WTC11 (cell line): ENCODE data around the gene C2CD2. TPM values are rescaled to one million over a fixed set of nuclear protein-coding genes. Genes with fewer than 3 reads are reported as not detected.

Source experiments
- ATAC-seq: fragments of 200-7000 bp; cut with Tn5 transposase; 2 replicates; pipeline ENCODE4 v1.10.0; 2021; ENCODE audit warnings: mild to moderate bottlenecking, moderate library complexity
- CTCF ChIA-PET: fragments of 300-600 bp; sonication (Branson Sonifier 250); formaldehyde crosslinking; loops from one replicate; lab custom pipeline; 2021; ENCODE audit warnings: antibody characterized with exemption; lab: Charles Lee
- POLR2A ChIA-PET: fragments of 350-600 bp; sonication (Branson Sonifier 250); formaldehyde crosslinking; loops from one replicate; lab custom pipeline; 2021; ENCODE audit warnings: antibody characterized with exemption; lab: Charles Lee
- DNase-seq: peaks from one replicate; pipeline ENCODE4 v3.0.0; 2021; ENCODE audit warnings: low spot score
- H3K27ac Mint-ChIP-seq: 2 replicates; pipeline ENCODE4 v1.8.0; 2021; ENCODE audit warnings: mixed read lengths
- H3K27me3 Mint-ChIP-seq: 2 replicates; pipeline ENCODE4 v1.8.0; 2021; ENCODE audit warnings: low read depth, mild to moderate bottlenecking, moderate library complexity, mixed read lengths
- H3K36me3 Mint-ChIP-seq: 2 replicates; pipeline ENCODE4 v1.8.0; 2021; ENCODE audit warnings: mixed read lengths
- H3K4me1 Mint-ChIP-seq: 2 replicates; pipeline ENCODE4 v1.8.0; 2022; ENCODE audit warnings: mixed read lengths
- H3K4me3 Mint-ChIP-seq: 2 replicates; pipeline ENCODE4 v1.8.0; 2021; ENCODE audit warnings: mild to moderate bottlenecking, moderate library complexity, mixed read lengths
- H3K9me3 Mint-ChIP-seq: 2 replicates; pipeline ENCODE4 v1.8.0; 2021; ENCODE audit warnings: mixed read lengths
- CBFB ChIP-seq: sonication (generic); formaldehyde crosslinking; IDR thresholded peaks from 2 replicates; pipeline ENCODE4 v1.8.1; 2022; ENCODE audit warnings: mild to moderate bottlenecking, low read depth, missing genetic modification reagents
- GRHL2 ChIP-seq: fragments of 250-450 bp; sonication (Bioruptor Pico); IDR thresholded peaks from 2 replicates; pipeline ENCODE4 v1.8.0; 2022; ENCODE audit warnings: mild to moderate bottlenecking, moderate library complexity; ENCODE audit not compliant: insufficient replicate concordance, severe bottlenecking
- NFE2L1 ChIP-seq: sonication (generic); formaldehyde crosslinking; IDR thresholded peaks from 2 replicates; pipeline ENCODE4 v1.8.1; 2023; ENCODE audit warnings: missing genetic modification reagents
- NR2C2 ChIP-seq: sonication (generic); formaldehyde crosslinking; IDR thresholded peaks from 2 replicates; pipeline ENCODE4 v1.8.0; 2022; ENCODE audit warnings: mild to moderate bottlenecking, missing genetic modification reagents
- SP1 ChIP-seq: sonication (generic); formaldehyde crosslinking; conservative IDR thresholded peaks from 2 replicates; pipeline ENCODE4 v1.8.1; 2022; ENCODE audit warnings: missing genetic modification reagents
- TEAD1 ChIP-seq: sonication (generic); formaldehyde crosslinking; IDR thresholded peaks from 2 replicates; pipeline ENCODE4 v1.8.0; 2022; ENCODE audit warnings: mild to moderate bottlenecking, missing genetic modification reagents
- USF1 ChIP-seq: sonication (generic); formaldehyde crosslinking; IDR thresholded peaks from 2 replicates; pipeline ENCODE4 v1.8.0; 2022; ENCODE audit warnings: mild to moderate bottlenecking, missing genetic modification reagents
- USF2 ChIP-seq: sonication (generic); formaldehyde crosslinking; IDR thresholded peaks from 2 replicates; pipeline ENCODE4 v1.8.1; 2023; ENCODE audit warnings: mild to moderate bottlenecking, missing genetic modification reagents, moderate library complexity
- ZNF121 ChIP-seq: sonication (generic); formaldehyde crosslinking; IDR thresholded peaks from 2 replicates; pipeline ENCODE4 v1.8.0; 2023; ENCODE audit warnings: missing genetic modification reagents
- ZNF138 ChIP-seq: sonication (generic); formaldehyde crosslinking; conservative IDR thresholded peaks from 2 replicates; pipeline ENCODE4 v1.8.1; 2022; ENCODE audit warnings: mild to moderate bottlenecking, moderate library complexity, missing genetic modification reagents
- ZNF281 ChIP-seq: sonication (generic); formaldehyde crosslinking; IDR thresholded peaks from 2 replicates; pipeline ENCODE4 v1.8.0; 2023; ENCODE audit warnings: mild to moderate bottlenecking, missing genetic modification reagents
- ZNF425 ChIP-seq: fragments of 250-450 bp; sonication (Bioruptor Pico); conservative IDR thresholded peaks from 2 replicates; pipeline ENCODE4 v1.9.0; 2021; ENCODE audit warnings: mild to moderate bottlenecking
- total RNA-seq: library from RNA; stranded (reverse); gene quantifications from 3 replicates; pipeline ENCODE4 v1.2.3, GENCODE V29; 2021
- TF ChIP-seq, protein P1 (sequence below): sonication (generic); formaldehyde crosslinking; IDR thresholded peaks from 2 replicates; pipeline ENCODE4 v1.8.1; 2022; ENCODE audit warnings: mild to moderate bottlenecking, missing genetic modification reagents, moderate library complexity, borderline replicate concordance
- TF ChIP-seq, protein P2 (sequence below): sonication (generic); formaldehyde crosslinking; IDR thresholded peaks from 2 replicates; pipeline ENCODE4 v1.8.1; 2023; ENCODE audit warnings: mild to moderate bottlenecking, moderate library complexity, missing genetic modification reagents
- TF ChIP-seq, protein P3 (sequence below): sonication (generic); formaldehyde crosslinking; IDR thresholded peaks from 2 replicates; pipeline ENCODE4 v1.8.1; 2022; ENCODE audit warnings: mild to moderate bottlenecking, moderate library complexity, missing genetic modification reagents
- TF ChIP-seq, protein P4 (sequence below): sonication (generic); formaldehyde crosslinking; IDR thresholded peaks from 2 replicates; pipeline ENCODE4 v1.8.0; 2023; ENCODE audit warnings: missing genetic modification reagents, mild to moderate bottlenecking, borderline replicate concordance

The C2CD2 gene
- total RNA-seq, 1 experiment from 2014 or later: 11.2 TPM

GRCh38 chr21:41891132-41891531 is 62.7 kb downstream of the C2CD2 start:
- no peak overlapping the region for H3K27ac Mint-ChIP-seq
- ChIA-PET CTCF (no interaction called here), POLR2A (no interaction called here)

GRCh38 chr21:41890355-41890754 is 63.5 kb downstream of the C2CD2 start:
- no peaks in the 10 kb centered on the region for H3K9me3 Mint-ChIP-seq
- DNase-seq (no peak), ATAC-seq (no peak)
- no peak overlapping the region for H3K27ac Mint-ChIP-seq
- H3K4me3 Mint-ChIP-seq: no peak overlapping the region
- H3K27me3 Mint-ChIP-seq: no peaks in the 10 kb centered on the region
- no peak for TF ChIP-seq ZNF138 (CRISPR knock-in tag)
- TF ChIP-seq, protein P1, sequence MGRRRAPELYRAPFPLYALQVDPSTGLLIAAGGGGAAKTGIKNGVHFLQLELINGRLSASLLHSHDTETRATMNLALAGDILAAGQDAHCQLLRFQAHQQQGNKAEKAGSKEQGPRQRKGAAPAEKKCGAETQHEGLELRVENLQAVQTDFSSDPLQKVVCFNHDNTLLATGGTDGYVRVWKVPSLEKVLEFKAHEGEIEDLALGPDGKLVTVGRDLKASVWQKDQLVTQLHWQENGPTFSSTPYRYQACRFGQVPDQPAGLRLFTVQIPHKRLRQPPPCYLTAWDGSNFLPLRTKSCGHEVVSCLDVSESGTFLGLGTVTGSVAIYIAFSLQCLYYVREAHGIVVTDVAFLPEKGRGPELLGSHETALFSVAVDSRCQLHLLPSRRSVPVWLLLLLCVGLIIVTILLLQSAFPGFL (CRISPR knock-in tag): no peak
- TF ChIP-seq, protein P2, sequence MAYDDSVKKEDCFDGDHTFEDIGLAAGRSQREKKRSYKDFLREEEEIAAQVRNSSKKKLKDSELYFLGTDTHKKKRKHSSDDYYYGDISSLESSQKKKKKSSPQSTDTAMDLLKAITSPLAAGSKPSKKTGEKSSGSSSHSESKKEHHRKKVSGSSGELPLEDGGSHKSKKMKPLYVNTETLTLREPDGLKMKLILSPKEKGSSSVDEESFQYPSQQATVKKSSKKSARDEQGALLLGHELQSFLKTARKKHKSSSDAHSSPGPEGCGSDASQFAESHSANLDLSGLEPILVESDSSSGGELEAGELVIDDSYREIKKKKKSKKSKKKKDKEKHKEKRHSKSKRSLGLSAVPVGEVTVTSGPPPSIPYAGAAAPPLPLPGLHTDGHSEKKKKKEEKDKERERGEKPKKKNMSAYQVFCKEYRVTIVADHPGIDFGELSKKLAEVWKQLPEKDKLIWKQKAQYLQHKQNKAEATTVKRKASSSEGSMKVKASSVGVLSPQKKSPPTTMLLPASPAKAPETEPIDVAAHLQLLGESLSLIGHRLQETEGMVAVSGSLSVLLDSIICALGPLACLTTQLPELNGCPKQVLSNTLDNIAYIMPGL: no peak
- no peak for TF ChIP-seq NFE2L1 (CRISPR knock-in tag)
- no peak for TF ChIP-seq USF2 (CRISPR knock-in tag)
- no peak for TF ChIP-seq SP1
- TF ChIP-seq USF1 (CRISPR knock-in tag): no peak
- no peak for TF ChIP-seq TEAD1 (CRISPR knock-in tag)
- TF ChIP-seq ZNF281 (CRISPR knock-in tag): no peak
- TF ChIP-seq, protein P3, sequence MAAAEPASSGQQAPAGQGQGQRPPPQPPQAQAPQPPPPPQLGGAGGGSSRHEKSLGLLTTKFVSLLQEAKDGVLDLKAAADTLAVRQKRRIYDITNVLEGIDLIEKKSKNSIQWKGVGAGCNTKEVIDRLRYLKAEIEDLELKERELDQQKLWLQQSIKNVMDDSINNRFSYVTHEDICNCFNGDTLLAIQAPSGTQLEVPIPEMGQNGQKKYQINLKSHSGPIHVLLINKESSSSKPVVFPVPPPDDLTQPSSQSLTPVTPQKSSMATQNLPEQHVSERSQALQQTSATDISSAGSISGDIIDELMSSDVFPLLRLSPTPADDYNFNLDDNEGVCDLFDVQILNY (CRISPR knock-in tag): no peak
- TF ChIP-seq ZNF425: no peak
- ChIA-PET POLR2A (no interaction called here), CTCF (no interaction called here)
- H3K36me3 Mint-ChIP-seq: 0 out of 2 replicates have a peak, but pooled peaks cover 4% of the 10 kb centered on the region
- H3K4me1 Mint-ChIP-seq: peaks cover 17% of the 10 kb centered on the region

More at GRCh38 chr21:41891132-41891531, 62.7 kb downstream of the C2CD2 start:
- H3K4me1 Mint-ChIP-seq: peaks cover 17% of the 10 kb centered on the region
- TF ChIP-seq ZNF121 (CRISPR knock-in tag): no peak
- TF ChIP-seq, protein P4, sequence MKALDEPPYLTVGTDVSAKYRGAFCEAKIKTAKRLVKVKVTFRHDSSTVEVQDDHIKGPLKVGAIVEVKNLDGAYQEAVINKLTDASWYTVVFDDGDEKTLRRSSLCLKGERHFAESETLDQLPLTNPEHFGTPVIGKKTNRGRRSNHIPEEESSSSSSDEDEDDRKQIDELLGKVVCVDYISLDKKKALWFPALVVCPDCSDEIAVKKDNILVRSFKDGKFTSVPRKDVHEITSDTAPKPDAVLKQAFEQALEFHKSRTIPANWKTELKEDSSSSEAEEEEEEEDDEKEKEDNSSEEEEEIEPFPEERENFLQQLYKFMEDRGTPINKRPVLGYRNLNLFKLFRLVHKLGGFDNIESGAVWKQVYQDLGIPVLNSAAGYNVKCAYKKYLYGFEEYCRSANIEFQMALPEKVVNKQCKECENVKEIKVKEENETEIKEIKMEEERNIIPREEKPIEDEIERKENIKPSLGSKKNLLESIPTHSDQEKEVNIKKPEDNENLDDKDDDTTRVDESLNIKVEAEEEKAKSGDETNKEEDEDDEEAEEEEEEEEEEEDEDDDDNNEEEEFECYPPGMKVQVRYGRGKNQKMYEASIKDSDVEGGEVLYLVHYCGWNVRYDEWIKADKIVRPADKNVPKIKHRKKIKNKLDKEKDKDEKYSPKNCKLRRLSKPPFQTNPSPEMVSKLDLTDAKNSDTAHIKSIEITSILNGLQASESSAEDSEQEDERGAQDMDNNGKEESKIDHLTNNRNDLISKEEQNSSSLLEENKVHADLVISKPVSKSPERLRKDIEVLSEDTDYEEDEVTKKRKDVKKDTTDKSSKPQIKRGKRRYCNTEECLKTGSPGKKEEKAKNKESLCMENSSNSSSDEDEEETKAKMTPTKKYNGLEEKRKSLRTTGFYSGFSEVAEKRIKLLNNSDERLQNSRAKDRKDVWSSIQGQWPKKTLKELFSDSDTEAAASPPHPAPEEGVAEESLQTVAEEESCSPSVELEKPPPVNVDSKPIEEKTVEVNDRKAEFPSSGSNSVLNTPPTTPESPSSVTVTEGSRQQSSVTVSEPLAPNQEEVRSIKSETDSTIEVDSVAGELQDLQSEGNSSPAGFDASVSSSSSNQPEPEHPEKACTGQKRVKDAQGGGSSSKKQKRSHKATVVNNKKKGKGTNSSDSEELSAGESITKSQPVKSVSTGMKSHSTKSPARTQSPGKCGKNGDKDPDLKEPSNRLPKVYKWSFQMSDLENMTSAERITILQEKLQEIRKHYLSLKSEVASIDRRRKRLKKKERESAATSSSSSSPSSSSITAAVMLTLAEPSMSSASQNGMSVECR (CRISPR knock-in tag): no peak
- TF ChIP-seq GRHL2 (CRISPR knock-in tag): no peak
- TF ChIP-seq NFE2L1 (CRISPR knock-in tag): no peak
- no peak for TF ChIP-seq NR2C2 (CRISPR knock-in tag)
- TF ChIP-seq CBFB (CRISPR knock-in tag): no peak
- TF ChIP-seq, all 79 proteins: peak for 0
- no peaks in the 10 kb centered on the region for H3K27me3 Mint-ChIP-seq
- H3K9me3 Mint-ChIP-seq: no peaks in the 10 kb centered on the region
- H3K36me3 Mint-ChIP-seq: 0 out of 2 replicates have a peak, but pooled peaks cover 4% of the 10 kb centered on the region
- no peak overlapping the region for H3K4me3 Mint-ChIP-seq
- DNase-seq (no peak), ATAC-seq (no peak)
